CD4-positive, alpha-beta T cell treated with Interleukin-6 for 4 hours (primary cell): Measurements from ENCODE around the gene MAB21L2.
"Not testable (repeated sequence)": the region's sequence is repeated elsewhere in the genome, so short reads cannot be mapped to it uniquely, and the experiment has no call there.

ENCODE experiments used
- DNase-seq: peaks from one replicate; pipeline ENCODE4 v3.0.0-alpha.2; 2020; ENCODE audit warnings: mixed read lengths

Gene MAB21L2

DNA sequence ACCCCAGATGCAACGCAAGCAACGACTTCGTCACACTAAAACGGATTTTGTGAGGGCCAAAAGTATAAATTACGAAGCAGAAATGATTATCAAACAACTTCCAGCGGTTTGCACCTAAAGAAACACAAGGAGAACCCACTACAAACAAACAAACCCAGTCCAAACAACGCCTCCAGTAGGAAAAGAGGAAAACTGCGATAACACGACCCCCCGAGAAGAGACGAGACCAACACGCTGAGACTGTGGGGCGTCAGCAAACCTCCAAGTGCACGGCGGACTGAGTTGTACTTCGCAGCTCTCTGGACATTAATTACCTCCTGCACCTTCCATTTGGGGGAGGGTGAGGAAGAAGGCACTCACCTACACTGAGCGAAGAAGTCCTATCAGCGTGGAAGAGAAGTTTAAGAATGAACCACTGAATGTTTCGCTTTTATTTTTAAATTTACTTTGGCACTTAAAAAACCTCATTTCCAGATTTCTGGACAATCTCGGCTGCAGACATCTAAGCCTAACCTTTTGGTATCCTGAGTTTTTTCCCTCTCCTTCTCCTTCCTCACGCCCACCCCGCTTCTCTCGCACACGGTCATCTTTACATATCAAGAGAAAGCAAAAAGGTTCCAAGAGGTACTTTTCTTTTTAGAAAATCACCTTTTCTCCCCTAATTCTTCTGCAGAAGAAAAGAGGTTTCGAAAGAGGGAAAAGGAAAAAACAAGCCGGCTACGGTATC is at the start of gene MAB21L2:
Gene MAB21L2, plus strand, starts transcription at position 6 of the 727 bp plus-strand sequence. CDS start 879 bp downstream, outside the sequence.
- DNase-seq: no peak

- DNase-seq: no peak
Measured at GRCh38 chr4:150533673-150534072, 48.3 kb upstream of the MAB21L2 start.

GRCh38 chr4:150534818-150535217 is 47.1 kb upstream of the MAB21L2 start:
- DNase-seq: no peak

DNA sequence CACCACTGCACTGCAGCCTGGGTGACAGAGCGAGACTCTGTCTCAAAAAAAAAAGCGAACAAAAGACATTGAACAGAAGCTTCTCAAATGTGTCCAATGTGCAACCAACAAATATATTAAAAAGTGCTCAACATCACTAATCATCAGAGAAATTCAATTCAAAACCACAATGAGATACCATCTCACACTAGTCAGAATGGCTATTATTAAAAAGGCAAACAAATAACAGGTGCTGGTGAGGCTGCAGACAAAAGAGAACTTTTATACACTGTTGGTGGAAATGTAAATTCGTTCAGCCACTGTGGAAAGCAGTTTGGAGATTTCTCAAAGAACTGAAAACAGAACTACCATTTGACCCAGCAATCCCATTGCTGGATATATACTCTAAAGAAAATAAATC is 44.0 kb upstream of the MAB21L2 start:
- not testable (repeated sequence) for DNase-seq

DNA sequence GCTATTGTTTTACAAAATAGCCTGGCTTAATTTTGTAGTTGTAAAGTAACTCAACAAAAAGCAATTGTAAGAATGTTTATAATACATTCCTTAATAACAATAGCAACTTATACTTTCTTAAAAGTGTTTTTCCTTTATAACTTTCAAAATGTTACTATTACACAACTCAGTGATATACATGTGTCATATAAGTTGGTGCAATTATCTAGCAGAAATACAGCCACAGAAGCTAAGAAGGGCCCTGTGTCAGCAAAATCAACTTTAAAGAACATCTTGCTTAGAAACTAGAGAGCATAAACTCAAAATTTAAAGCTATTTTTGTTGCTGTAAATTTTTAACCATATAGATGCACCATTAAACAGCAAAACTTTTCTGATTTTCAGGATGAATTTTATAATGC is 41.4 kb upstream of the MAB21L2 start:
- no peak for DNase-seq

DNA sequence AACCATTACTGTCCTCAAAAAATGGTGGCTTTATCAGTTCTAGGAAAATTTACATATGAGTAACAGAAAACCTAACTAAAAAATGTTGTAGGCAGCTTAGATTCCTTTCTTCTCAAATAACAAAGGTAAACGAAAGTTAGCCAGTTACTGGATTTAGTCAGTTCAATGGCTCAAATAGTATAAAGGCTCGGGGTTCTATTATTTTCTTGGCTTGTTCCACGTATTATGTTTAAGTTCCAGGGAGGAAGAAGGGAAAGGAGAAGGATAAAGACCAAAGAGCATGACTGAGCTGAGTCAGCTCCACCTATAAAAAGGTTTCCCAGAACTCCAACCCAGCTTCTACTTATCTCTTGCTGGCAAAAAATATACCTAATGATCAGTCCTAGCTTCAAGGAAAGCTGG is 41.0 kb upstream of the MAB21L2 start:
- DNase-seq: no peak

DNA sequence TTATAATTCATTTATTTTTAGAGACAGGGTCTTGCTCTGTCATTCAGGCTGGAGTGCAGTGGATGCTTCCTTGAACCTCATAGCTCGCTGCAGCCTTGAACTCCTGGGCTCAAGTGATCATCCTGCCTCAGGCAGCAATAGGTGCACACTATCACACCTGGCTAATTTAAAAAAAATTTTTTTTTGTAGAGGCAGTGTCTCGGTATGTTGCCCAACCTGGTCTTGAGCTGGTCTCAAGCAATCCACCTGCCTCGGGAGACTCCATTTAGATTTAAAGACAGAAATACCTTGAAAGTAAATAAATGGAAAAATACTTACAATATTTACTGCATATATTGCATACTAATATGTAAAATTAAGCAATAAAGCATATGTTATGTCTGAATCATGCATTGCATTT is 40.3 kb upstream of the MAB21L2 start:
- no peak for DNase-seq

GRCh38 chr4:150543042-150543441 is 38.9 kb upstream of the MAB21L2 start:
- DNase-seq: no peak

DNA sequence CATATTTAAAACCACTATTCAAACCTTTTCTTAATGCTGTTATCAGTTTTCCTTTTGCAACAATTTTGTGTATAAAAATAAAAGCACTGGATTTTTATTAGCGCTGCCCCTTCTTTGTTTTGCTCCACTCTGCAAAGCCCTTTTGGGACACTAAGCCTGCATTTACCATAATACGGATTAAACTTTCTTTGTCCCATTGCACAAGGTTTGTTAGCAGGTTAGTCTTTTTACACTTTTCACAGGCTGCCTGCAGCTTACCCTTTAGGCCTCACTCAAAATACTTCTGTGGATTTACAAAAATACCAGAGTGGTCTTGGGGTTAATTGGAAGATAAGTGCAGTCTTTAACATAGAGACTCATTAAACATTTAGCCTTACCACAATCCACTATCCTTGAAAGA is 35.7 kb upstream of the MAB21L2 start:
- no peak for DNase-seq

- no peak for DNase-seq
Measured at GRCh38 chr4:150547154-150547838, 34.7 kb upstream of the MAB21L2 start.

DNA sequence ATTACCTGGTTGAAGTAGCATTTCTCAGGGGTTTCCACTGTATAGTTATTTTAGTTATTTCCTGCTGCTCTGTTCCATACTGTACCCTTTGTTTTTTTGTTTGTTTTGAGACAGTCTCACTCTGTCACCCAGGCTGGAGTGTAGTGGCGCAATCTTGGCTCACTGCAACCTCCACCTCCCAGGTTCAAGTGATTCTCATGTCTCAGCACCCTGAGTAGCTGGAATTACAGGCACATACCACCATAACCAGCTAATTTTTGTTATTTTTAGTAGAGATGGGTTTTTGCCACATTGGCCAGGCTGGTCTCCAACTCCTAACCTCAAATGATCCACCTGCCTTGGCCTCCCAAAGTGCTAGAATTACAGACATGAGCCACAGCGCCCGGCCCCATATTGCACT is 24.1 kb upstream of the MAB21L2 start:
- not testable (repeated sequence) for DNase-seq

- no peak for DNase-seq
Measured at GRCh38 chr4:150561143-150561737, 20.7 kb upstream of the MAB21L2 start.

GRCh38 chr4:150562250-150562649 is 19.7 kb upstream of the MAB21L2 start:
- no peak for DNase-seq

GRCh38 chr4:150562751-150563150 is 19.2 kb upstream of the MAB21L2 start:
- DNase-seq: no peak

GRCh38 chr4:150564967-150565366 is 17.0 kb upstream of the MAB21L2 start:
- DNase-seq: not testable (repeated sequence)

- DNase-seq: no peak
Measured at GRCh38 chr4:150567070-150567469, 14.9 kb upstream of the MAB21L2 start.

DNA sequence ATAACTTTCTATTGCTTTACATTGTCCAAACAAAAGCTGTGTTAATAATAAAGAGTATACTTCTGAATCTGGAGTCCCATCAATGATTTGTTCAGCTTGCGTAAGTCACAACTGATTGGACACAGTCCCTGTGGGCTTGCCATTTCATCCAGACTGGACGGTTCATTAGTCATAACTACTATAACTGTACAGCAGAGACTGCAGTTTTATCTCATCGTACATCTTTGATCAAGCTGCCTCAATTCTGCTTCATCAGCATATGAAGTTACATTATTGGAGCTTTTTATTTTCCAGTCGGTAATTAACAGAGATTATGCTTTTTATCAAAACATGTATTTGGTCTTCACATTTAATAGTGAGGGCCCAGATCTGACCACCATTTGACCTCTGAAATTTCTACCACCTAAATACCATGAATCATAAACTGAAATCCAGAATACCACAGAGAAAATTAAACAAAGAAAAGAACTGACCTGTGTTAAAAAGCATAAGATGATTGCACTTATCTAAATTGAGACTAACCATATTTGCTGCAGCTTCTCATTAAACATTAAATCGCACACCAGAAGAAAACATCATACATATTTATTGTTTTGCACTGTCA is 12.5 kb upstream of the MAB21L2 start:
- no peak for DNase-seq

GRCh38 chr4:150569998-150570535 is 11.9 kb upstream of the MAB21L2 start:
- DNase-seq: no peak

GRCh38 chr4:150570862-150571261 is 11.1 kb upstream of the MAB21L2 start:
- no peak for DNase-seq

- no peak for DNase-seq
Measured at GRCh38 chr4:150572704-150573504, 9.0 kb upstream of the MAB21L2 start.

DNA sequence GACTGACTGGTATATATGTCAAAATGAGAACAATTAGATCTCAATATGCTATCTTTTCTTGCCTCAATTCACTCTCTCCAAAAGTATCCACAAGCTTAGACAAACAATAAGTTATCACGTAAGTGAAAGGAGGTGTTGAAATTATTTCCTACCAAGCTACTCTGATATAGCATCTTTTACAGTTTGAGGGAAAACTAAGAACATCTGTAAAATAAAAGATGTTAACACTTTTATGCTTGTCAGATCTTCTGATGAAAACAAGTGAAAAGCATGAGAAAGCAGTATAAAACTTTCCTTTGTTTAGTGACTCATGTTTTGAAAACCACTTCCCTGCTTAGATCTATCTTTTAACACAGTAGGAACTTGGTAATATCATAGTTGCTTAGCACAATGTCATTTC is 8.4 kb upstream of the MAB21L2 start:
- no peak for DNase-seq

DNA sequence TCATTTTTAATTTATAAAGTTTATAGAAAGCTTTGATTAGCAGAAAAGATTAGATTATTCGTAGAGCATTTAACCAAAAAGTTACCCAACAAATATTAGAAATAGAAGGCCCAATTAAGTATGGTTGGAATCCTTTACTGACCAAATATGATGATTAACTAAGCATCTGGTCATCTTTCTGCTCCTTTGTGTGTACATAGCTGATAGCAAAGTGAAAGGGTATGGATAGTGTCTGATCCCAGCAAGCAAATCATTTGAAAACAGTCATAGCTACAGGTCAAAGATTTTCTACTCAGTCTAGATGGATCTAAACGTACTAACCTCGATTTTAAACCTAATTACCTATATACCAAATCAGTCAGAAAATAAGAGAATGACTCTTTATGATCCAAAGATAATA is 7.3 kb upstream of the MAB21L2 start:
- DNase-seq: no peak

GRCh38 chr4:150577796-150578195 is 4.2 kb upstream of the MAB21L2 start:
- DNase-seq: no peak
